Omental fat pad (tissue), 4 donors: ENCODE results near the gene UBL3. TPM values are rescaled to one million over a fixed set of nuclear protein-coding genes. Genes with fewer than 3 reads are reported as not detected.

Source experiments
- ATAC-seq: fragments of 150-250 bp; one replicate; pipeline ENCODE4 v1.9.1; 2016; ENCODE audit warnings: mild to moderate bottlenecking, moderate library complexity; ENCODE audit not compliant: low FRiP score
- DNase-seq: peaks from one replicate; pipeline ENCODE4 v3.0.0-alpha.2; 2019; ENCODE audit warnings: low spot score
- CTCF ChIP-seq, 3 donors: fragments of 450-650 bp; IDR thresholded peaks; one replicate each; pipeline ENCODE4 v1.5.1; 2016 to 2017; ENCODE audit warnings: antibody characterized with exemption in 3 of 3, mild to moderate bottlenecking in 3 of 3, moderate library complexity in 2 of 3
- total RNA-seq, 4 donors: library from RNA; depleted of rRNA; stranded (reverse); fragments of >200 nt; gene quantifications; one replicate each; pipeline ENCODE4 v1.1.0, GENCODE V29; 2016

Gene UBL3
- total RNA-seq: 10 to 100 TPM; 23.0 to 35.8 (median 24.1) TPM

GRCh38 chr13:29850213-29850898 is at the start of gene UBL3:
TSS of gene UBL3 (minus strand) at chr13:29850617. CDS start at chr13:29849538, 1,079 bp downstream.
- TF ChIP-seq CTCF (IDR thresholded peaks at IDR 0.05): no peak
- ATAC-seq: peak; percentile 95
- peak; percentile 89 for DNase-seq

GRCh38 chr13:29897102-29897501 is 46.7 kb upstream of the UBL3 start:
- no peak for TF ChIP-seq CTCF (IDR thresholded peaks at IDR 0.05)
- ATAC-seq: no peak

DNA sequence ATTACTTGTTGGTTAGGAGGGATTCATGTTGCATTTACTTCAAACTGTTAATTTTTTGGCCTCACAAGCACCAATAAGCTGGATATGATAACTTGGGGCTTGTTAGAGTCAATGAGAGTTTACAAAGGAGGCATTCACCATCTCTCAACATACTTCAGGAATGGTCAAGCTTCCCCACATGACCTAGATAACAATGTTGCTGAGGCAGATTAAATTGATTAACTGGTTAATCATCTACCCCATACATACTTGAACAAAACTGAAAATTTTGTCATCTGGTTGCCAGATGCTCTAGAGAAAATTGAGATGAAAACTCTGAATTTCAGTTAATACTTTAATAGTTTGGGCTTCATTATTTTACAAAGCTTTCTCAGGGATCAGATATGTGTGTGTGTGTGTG is 43.0 kb upstream of the UBL3 start:
- TF ChIP-seq CTCF (IDR thresholded peaks at IDR 0.05): no peak

More at GRCh38 chr13:29897102-29897501, 46.7 kb upstream of the UBL3 start:
- DNase-seq: no peak

GRCh38 chr13:29892151-29892550 is 41.7 kb upstream of the UBL3 start:
- no peak for TF ChIP-seq CTCF (IDR thresholded peaks at IDR 0.05)
- ATAC-seq (no peak), DNase-seq (no peak)

More for the DNA sequence above, 43.0 kb upstream of the UBL3 start:
- ATAC-seq (no peak), DNase-seq (no peak)

DNA sequence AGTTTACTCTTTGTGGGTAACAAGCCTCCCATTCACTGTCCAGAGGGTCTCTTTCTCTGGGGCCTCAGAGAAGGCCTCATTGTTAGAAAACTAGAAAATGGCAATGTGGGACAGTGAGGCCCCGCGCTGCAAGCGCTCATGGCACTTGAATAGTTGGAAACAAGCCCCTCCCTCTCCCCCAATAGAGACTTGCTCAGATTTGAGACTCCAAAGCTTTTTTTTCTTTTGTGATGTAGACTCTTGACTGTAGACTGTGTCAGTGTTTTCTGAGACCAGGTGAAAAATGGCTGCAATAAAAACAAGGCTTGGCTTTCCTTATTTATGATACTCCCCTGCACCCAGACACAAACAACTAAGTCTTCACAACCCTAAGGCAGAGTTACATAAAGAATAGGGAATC is 38.7 kb upstream of the UBL3 start:
- no peak for TF ChIP-seq CTCF (IDR thresholded peaks at IDR 0.05)
- no peak for ATAC-seq
- no peak for DNase-seq

- TF ChIP-seq CTCF (IDR thresholded peaks at IDR 0.05): no peak
- DNase-seq: no peak
- ATAC-seq: no peak
These were observed 37.9 kb upstream of the UBL3 start for GRCh38 chr13:29888306-29888705.

DNA sequence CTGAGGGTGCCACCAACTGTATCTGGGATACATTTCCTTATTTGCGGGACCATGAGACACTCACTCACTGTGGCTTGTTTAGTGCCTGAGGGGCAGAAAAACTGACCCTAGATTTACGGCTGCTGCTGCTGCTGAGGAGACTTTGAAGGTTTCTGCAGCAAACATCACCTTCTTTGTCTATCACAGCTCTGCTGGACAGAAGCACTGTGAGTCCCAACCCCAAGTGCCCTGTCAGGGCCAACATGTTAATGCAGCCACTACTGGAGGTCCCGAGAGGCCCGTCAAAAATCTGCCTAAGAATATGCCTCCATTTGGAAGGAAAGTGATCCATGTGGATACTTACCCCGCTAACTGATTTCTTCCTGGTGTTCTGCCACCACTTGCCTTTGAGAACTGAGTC is 37.3 kb upstream of the UBL3 start:
- no peak for DNase-seq
- TF ChIP-seq CTCF (IDR thresholded peaks at IDR 0.05): no peak
- no peak for ATAC-seq
